ENCODE data around the gene EMP2. TPM values are rescaled to one million over a fixed set of nuclear protein-coding genes. Genes with fewer than 3 reads are reported as not detected.

EMP2 gene
- polyA plus RNA-seq, 4 donors: 22.2 to 25.9 (median 23.9) TPM

DNA sequence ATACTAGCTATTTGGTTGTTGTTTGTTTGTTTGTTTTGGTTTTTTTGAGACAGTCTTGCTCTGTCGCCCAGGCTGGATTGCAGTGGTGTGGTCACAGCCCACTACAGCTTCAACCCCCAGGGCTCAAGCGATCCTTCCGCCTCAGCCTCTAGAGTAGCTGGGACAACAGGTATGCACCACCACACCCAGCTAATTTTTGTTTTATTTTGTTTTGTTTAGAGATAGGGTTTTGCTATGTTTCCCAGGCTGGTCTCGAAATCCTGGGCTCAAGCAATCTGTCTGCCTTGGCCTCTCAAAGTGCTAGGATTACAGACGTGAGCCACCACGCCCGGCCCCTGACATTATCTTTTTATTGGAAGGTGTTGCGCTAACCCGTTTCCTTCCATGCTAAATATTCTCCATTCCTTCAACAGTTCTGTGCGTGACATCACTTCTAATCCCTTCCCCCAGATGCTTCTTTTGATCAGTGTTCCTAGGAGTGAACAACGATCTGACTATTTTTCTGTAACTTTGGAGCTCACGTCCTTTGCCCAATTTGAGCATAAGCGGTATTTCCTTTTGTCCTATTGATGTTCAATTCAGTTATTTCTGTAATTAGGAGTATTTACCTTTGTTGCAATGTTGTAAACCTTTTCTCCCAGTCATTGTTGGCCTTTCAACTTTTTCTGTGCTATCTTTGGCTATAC is 30.2 kb upstream of the EMP2 start:
- DNase-seq (ENCODE audit: low read depth in 4 of 4, low spot score in 2 of 4): no peak

DNA sequence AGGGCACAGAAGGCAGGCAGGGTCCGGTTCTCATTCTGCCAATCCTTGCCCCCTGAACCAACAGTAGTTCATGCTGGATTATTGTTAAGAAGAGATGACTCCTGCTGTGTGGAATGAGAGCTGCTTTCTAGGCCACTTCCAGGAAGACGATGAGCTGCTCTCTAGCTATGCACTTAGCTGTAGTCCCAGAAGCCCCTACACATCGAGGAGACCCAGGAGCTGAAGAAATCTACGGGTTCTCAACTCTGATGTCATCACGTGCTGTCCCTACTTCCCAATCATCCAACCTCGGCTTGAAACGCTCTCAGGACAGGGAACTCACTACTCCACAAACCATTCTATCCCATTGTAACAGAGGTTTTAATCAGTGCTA is 29.0 kb upstream of the EMP2 start:
- no peak for DNase-seq (ENCODE audit: low read depth in 4 of 4, low spot score in 2 of 4)

DNA sequence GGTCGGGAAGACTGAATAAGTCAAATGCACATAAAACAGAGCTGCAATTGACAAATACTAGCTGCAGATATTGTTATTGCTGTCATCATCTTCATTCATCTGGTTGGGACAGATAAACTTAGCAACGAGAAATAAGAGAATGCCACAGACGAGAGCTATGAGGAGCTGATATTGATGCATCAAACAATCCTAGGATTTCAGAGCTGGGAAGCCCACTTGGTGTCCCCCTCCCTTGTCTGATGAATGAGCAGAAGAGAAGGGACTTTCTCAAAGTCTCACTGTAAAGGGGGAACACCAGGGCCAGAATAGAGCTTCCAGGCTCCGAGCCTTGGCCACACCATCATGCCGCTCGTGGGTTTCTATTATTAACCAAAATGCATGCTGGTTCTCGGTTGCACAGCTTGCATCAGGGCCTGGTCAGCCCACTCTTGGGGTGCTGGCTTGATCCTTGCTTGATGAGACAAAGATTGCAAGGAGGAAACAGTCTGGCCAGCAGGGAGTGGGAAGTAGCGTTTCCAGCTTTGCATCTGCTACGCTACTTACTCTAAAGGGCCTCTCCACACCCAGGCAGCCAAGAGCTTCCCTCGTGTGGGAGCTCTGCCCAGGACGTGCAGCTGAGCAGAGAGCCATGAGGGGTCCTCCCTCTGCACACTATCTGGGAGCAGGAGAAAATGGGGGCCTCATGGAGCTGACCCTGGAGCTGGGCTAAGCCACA is 28.4 kb upstream of the EMP2 start:
- no peak for DNase-seq (ENCODE audit: low read depth in 4 of 4, low spot score in 2 of 4)

DNA sequence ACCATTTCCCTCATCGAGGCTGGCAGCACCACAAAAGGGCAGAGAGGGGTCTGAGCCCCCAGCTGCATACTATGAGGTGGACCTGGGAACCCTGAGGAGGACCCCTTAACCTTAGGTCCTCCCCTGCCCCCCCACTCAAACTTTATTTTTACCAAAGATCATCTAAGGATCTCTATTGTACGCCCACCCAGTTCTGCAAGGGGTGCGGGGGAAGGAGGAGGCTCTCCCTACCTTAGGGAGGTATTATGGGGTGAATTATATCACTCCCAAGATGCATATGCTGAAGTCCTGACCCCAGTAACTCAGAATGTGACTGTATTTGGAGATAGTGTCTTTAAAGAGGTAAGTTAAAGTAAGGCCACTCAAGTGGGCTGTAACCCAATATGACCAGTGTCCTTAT is 26.8 kb upstream of the EMP2 start:
- DNase-seq (ENCODE audit: low read depth in 4 of 4, low spot score in 2 of 4): no peak

DNA sequence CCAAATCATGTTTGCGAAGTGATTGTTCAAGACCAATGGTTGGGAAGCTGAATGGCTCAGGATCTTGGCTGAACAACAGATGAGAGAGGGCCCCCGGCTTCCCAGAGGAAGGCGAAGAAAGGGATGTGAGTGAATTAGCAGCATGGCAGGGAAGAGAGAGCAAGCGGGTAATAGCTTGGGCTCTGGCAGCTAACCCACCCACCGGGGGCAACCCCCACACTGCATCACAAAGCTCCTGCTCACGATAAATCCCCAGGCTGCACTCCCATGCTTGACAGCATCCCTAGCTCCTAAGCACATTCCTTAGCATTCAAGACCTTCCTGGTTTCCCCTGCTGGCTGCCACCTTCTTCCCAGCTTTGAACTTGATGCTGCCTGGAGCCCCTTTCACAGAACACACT is 26.2 kb upstream of the EMP2 start:
- no peak for DNase-seq (ENCODE audit: low read depth in 4 of 4, low spot score in 2 of 4)

DNA sequence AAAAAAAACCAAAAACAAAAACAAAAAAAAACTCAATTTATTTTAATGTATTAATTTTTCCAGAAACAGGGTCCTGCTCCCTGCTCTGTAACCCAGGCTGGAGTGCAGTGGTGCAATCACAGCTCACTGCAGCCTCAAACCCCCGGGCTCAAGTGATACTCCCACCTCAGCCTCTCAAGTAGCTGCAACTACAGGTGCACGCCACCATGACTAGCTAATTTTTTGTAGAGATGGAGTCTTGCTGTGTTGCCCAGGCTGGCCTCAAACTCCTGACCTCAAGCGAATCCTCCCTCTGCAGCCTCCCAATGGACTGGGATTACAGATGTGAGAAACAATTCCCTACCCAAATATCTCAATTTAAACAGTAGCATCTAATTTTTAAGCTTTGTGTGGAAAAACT is 25.2 kb upstream of the EMP2 start:
- no peak for DNase-seq (ENCODE audit: low read depth in 4 of 4, low spot score in 2 of 4)

DNA sequence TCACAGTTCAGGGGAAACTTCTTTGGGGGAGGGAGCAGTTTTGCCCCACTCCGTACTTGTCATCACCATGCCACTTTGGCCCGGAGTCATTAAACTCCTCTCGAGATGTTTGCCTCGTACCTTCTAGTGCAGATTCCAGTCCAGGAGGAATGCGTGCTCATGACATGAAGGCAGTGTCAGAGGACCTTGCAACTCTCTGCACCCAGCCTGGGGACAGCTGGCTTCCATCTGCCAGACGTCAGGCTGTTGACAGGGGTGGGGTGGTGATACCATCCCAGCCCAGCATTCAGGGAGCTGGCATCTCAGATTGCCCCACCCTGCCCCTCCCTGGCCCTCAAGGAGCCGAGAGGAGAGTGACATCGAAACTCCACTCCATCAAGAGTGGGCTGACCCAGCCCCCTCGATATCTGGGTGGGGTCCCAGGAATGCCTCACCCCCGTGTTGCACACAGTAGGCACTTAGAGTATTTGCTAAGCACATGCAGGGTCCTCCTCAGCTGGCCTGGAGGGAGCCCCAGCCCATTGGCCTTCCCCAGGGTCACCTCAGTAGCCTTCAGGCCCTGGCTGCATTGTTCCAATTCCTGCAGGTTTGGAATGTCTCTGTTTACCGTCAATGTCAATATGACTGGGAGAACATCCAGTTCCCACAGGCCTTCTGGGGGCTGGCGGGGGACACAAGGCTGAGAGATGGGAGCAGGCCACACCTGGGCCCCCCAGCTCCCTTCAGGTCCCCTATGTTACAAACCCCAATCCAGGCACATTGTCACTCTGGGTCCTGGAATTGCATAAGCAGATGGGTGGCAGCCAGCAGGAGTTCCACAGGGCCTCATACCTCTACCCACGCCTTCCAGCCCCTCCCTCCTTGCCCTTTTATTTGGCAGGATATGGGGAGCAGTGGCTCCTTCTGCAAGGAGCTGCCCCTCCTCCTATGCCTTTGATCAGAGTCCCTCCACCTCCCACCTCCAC is 21.3 kb upstream of the EMP2 start:
- no peak for DNase-seq (ENCODE audit: low read depth in 4 of 4, low spot score in 2 of 4)

DNA sequence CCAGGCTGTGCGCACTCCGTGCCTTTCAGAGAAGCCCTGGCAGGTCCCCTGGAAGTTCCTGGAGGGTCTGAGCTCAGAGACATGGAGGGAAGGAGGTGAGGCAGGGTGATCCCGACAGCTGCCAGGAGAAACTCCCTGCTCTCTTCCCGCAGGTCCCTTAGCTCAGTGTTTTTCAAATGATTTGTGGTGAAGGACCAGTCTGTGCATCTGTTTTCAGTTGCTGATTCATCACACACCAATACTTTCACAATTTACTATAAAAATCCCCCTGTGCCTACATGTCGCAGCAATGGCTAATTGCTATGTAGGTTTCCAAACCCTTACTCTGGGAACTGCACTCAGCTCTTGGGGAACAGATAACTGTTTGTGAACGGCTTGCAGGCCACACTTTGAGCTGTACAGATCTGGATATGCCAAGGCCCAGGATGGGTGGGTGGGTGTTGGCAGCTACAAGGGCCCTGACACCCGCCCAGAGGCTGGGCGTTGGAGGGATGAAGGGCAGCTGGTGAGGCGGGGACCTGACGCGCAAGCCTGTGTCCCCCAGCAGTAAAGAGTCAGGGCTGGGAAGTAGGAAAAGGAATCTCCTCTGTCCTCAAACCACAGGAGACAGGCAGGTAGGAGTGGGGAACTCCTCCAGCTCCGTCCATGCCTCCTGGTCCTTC is 20.5 kb upstream of the EMP2 start:
- no peak for DNase-seq (ENCODE audit: low read depth in 4 of 4, low spot score in 2 of 4)

DNA sequence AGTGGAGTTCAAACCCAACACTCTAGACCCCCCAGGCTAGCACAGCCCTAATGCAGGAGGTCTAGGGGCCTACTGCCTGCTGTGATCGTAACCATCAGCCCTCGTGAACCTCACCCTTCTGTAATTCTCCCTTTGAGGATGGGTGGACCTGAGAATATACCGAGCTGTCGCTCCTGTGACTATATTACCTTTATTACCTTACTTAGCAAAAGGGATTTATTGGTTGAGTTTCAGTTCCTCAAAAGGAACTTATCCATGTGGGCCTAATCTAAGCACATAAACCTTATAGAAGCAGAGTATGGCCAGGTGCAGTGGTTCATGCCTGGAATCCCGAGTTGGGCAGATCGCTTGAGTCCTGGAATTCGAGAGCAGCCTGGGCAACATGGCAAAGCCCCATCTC is 19.2 kb upstream of the EMP2 start:
- DNase-seq (ENCODE audit: low read depth in 4 of 4, low spot score in 2 of 4): no peak

DNA sequence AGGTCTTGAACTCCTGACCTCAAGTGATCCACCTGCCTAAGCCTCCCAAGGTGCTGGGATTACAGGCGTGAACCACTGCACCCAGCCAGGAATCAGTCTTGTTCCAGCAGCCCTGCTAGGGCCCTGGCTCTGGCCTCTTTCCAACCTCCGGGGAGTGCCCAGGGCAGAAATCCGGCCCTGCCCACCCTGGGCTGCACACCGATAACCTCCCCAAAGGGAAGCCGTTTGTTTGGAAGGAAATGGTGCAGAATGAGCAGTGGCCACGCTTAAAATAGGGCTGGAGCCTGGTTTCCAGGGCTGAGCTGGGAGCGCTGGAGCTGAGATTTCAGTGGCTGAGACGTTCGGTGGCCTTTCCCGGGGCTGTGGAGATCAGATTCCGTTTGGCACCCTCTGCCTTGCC is 17.8 kb upstream of the EMP2 start:
- no peak for DNase-seq (ENCODE audit: low read depth in 4 of 4, low spot score in 2 of 4)

DNA sequence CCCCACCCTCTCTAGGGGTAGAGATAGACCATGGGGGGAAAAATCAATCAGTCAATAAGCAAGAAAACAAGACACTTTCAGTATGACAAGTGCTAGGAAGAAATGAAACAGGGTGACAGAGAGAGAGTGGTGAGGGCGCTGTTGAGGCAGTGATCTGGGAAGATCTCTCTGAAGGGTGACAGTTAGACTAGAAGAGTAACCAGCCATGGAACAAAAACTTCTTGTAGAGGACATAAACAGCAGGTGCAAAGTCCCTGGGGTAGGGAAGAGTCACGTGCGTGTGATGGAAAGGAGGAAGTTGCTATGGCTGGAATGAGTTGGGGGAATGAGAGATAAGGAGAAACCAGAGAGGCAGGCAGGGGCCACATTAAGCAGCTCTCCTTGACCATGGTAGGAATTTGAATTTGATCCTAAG is 16.8 kb upstream of the EMP2 start:
- DNase-seq (ENCODE audit: low read depth in 4 of 4, low spot score in 2 of 4): no peak

DNA sequence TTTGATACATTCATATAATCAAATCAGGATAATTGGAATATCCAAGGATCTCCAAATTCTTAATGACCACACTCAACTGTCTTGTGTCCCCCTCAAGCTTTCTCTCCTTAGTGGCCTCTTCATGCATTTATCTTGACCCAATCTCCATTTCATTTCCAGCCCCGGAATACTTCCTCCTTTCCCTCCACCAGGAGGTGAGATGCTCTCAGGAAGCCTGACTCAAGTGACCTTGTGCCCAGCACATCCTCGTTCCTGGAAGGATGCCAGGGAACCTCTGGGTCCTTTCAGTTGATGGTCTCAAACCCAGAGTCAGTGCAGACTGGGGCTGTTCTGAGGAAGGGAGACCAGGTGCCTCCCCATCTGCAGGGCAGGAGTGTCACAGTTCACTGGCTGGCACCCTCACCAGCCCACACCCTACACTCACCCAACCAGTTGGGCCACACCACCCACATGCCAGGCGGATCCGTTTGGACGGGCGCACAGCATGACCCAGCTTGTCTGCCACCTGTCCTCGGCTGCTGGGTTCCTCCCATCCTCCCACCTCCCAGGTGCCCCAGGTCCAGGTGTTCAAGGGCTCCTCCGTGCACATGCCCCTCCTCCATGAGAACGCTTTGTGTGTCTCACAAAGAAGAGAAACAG is 14.0 kb upstream of the EMP2 start:
- no peak for DNase-seq (ENCODE audit: low read depth in 4 of 4, low spot score in 2 of 4)

DNA sequence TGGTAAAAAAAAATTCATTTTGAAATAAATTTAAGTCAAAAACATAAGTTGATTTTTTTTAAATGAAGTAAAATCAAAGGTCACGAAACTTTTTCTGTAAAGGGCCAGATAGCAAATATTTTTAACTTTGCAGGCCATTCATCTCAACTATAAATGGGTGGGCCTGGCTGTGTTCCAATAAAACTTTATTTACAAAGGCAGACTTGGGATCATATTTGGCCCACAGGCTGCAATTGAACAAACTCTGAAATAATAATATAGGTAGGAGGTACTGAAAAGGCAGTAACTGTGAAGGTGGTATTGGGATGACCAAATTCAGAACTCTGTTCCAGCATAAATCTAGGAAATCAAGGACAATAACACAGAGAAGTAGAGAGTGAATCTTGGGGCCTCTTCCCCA is 12.2 kb upstream of the EMP2 start:
- no peak for DNase-seq (ENCODE audit: low read depth in 4 of 4, low spot score in 2 of 4)

DNA sequence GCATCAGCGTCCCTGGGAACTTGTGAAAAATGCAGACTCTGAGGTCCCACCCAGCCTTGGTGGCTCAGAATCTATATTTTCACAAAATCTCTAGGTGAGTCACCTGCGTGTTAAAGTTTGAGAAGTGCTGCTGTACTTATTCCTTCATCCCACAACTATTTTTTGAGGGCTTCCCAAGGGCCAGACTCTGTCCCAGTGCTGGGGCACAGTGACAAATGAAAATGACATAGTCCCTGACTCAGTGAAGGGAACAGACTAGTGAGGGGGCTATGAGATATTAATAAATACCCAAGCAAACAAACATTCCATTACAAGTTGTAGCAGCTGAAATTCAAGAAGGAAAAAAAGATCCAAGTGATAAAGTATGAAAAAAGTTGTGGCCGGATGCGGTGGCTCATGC is 9.9 kb upstream of the EMP2 start:
- DNase-seq (ENCODE audit: low read depth in 4 of 4, low spot score in 2 of 4): no peak

DNA sequence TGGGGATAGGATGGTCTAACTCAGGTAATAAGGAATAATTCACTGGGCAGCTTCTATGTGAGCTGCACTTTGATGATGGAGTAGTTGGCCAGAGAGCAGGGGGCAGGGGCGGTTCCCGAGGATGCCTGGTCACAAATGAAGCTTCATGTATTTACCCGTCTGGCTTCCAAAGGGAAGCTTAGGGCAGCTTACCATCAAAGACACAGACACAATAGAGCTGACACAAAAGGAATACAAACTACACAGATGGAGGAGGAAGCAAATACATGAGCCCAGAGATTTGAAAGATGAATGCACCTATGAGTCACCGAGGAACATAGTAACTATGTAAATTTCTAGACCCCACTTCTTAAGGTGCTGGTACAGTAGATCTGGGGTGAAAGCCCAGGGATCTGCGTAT is 8.7 kb upstream of the EMP2 start:
- no peak for DNase-seq (ENCODE audit: low read depth in 4 of 4, low spot score in 2 of 4)

DNA sequence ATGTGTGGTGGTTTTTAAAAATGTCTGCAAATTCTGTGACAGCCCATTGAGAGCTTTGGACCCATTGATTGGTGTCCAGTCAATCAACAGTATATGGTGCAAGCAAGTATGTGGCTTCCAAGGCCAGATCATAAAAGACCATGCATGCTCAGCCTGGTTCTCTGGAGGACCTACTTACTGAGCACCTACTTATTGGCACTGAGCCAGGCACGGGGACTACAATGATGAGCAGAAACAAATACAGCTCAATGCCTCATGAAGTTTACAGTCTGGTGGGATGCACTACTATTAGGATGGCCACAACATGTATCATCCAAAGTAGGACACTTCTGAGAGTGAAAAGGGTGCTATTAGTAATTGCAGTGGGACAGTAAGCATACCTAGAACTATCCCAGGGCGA is 7.2 kb upstream of the EMP2 start:
- no peak for DNase-seq (ENCODE audit: low read depth in 4 of 4, low spot score in 2 of 4)

DNA sequence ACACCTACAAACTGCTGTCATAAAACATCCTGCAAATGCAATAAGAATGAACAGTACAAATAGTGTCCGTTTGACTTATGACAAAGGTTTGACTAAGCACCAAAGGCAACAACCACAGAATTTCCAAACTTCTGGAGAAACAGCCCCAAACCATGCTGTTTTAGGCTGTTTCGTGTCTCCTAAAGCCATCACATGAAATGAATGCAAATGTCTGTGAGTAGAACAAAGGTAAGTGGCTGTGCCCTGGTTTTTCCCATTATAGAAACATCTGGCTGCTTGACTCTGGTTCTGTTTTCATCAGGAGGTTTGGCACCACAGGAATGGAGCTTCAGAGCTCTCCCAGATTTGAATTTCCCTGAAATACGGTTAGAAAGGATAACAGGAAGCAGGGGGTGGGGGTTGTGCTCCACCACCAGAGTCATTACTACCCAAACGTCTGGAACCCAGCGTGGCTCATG is 4.6 kb upstream of the EMP2 start:
- no peak for DNase-seq (ENCODE audit: low read depth in 4 of 4, low spot score in 2 of 4)

DNA sequence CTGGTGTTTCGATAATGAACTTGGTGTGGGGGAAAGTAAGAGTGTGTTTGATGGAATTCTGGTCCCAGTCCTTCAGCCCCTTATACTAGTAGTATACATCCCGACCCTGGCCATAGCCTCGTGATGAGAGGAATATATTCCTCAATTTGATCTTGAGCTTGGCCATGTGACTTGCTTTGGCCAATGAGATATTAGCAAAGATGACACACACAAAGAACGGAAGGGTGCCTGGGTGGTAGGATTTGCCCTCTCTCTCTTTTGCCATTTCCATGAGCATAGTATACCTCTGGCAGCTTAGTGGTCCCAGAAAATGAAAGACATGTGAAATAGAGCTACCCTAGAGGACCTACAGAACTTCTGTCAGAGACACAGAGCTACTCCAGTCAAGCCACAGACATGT is 2.9 kb upstream of the EMP2 start:
- no peak for DNase-seq (ENCODE audit: low read depth in 4 of 4, low spot score in 2 of 4)

DNA sequence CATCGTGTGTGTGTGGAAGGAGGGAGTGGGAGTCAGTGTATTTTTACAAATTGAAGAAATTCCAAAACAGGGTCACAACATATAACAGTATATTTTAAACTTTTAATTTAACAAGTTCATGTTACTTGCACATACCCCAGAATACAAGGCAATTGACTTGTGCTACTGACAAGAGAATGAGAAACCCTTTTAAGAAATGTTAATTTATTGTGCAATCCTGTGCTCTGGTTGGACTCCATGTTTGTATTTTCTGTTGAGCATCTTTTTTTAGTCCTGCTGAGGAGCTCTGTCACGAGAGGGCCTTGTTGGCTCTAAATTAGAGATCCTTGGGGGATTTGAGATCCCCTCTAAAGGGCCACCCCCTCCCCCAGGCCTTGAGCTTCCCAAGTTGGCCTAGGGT is 1.1 kb upstream of the EMP2 start:
- no peak for DNase-seq (ENCODE audit: low read depth in 4 of 4, low spot score in 2 of 4)

DNA sequence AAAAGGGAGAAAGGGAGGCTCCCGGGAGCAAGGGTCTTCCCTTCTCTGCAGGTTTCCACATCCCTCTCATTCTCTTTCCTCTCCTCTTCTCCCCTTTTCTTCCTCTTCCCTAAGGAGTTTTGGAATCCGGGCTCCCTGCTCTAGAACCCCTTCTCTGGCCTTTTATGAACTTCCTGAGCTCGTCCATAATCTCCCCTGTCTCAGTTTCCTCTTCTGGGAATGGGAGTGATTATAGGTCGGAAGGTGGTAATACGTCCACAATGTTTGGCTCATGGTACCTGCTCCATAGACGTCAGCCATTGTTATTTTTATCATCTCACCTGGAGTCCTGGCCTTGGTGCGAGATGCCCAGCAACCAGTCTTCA is 467 bp upstream of the EMP2 start:
- DNase-seq (ENCODE audit: low read depth in 4 of 4, low spot score in 2 of 4): no peak

DNA sequence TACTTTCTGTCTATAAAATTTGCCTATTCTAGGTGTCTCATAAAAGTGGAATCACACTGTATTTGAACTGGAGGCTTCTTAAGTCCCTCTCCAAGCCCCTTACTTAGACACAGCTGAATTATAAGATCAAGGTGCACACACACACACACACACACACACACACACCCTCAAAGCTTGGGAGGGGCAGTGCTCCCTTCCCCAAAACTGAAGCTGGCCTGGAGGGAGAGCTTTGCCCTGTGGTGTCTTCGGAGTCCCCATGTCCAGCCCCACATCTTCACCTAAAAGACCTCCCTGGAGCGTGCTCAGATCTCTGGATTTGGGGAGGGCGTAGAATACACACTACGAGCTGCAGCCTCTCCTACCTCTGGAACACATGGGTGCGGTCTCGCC is 828 bp downstream of the EMP2 start:
- no peak for DNase-seq (ENCODE audit: low read depth in 4 of 4, low spot score in 2 of 4)

Data from left renal cortex interstitium (tissue), 4 donors.